GM19240 (cell line): Measurements from ENCODE around the gene EFCAB8.

Source experiments
- DNase-seq: peaks from one replicate; pipeline ENCODE4 v3.0.0; 2011; ENCODE audit warnings: low spot score; ENCODE audit not compliant: insufficient read length

EFCAB8 gene

GRCh38 chr20:33005908-33006775, 147.4 kb downstream of the EFCAB8 start:
- no peak for DNase-seq

- DNase-seq = no peak
Observed at GRCh38 chr20:33006776-33007375, 148.2 kb downstream of the EFCAB8 start.

- DNase-seq = no peak
Observed at GRCh38 chr20:33007376-33008335, 148.9 kb downstream of the EFCAB8 start, which contains the start of gene BPIFB2. Gene BPIFB2 (plus strand): TSS chr20:33007704. CDS start chr20:33008575, 871 bp downstream.

- no peak for DNase-seq
Observed at GRCh38 chr20:33008336-33009213, 149.9 kb downstream of the EFCAB8 start.

GRCh38 chr20:33009214-33010132, 150.8 kb downstream of the EFCAB8 start:
- no peak for DNase-seq

- DNase-seq = no peak
Observed at GRCh38 chr20:33010133-33010504, 151.4 kb downstream of the EFCAB8 start.

- DNase-seq = no peak
Observed at GRCh38 chr20:33010674-33011449, 152.1 kb downstream of the EFCAB8 start.
